Fibroblast of lung (primary cell): ENCODE results near the gene PCSK4. TPM values are rescaled to one million over a fixed set of nuclear protein-coding genes. Genes with fewer than 3 reads are reported as not detected.

ENCODE experiments used
- DNase-seq, 2 donors: peaks; one replicate each; pipeline versions ENCODE4 v3.0.0 to v3.0.0-alpha.2; 2010; ENCODE audit warnings: low read depth in 2 of 2
- H2AFZ ChIP-seq: 2 replicates; pipeline ENCODE4 v1.5.1; 2012; ENCODE audit warnings: low read length, control low read depth, inconsistent platforms
- H3K27ac ChIP-seq: 2 replicates; pipeline ENCODE4 v1.5.1; 2011; ENCODE audit warnings: low read length, control low read depth; ENCODE audit not compliant: insufficient read depth
- H3K27me3 ChIP-seq: 2 replicates; pipeline ENCODE4 v1.5.1; 2011; ENCODE audit warnings: mild to moderate bottlenecking, low read length; ENCODE audit not compliant: control insufficient read depth, insufficient read depth
- H3K36me3 ChIP-seq: 2 replicates; pipeline ENCODE4 v1.5.1; 2011; ENCODE audit warnings: low read length; ENCODE audit not compliant: control insufficient read depth, insufficient read depth
- H3K4me1 ChIP-seq: 2 replicates; pipeline ENCODE4 v1.5.1; 2011; ENCODE audit warnings: low read length; ENCODE audit not compliant: control insufficient read depth, insufficient read depth; ENCODE audit errors: extremely low read depth
- H3K4me2 ChIP-seq: 2 replicates; pipeline ENCODE4 v1.5.1; 2011; ENCODE audit warnings: low read length, control low read depth; ENCODE audit not compliant: insufficient read depth; ENCODE audit errors: extremely low read depth
- H3K4me3 ChIP-seq, 4 experiments: fragments of 200-600 bp in 1 of 4; sonication (generic) in 1 of 4; replicated peaks in 1 of 4; 2 replicates each; pipeline ENCODE4 v1.5.1; 2011 to 2016; ENCODE audit warnings: low read length in 4 of 4, low read depth in 3 of 4, mild to moderate bottlenecking in 3 of 4, control low read depth in 2 of 4, inconsistent platforms in 1 of 4, mixed read lengths in 1 of 4; ENCODE audit not compliant: insufficient read depth in 1 of 4; ENCODE audit errors: control extremely low read depth in 1 of 4
- H3K79me2 ChIP-seq: 2 replicates; pipeline ENCODE4 v1.5.1; 2012; ENCODE audit warnings: mild to moderate bottlenecking, low read length, inconsistent platforms; ENCODE audit not compliant: control insufficient read depth, insufficient read depth
- H3K9ac ChIP-seq: 2 replicates; pipeline ENCODE4 v1.5.1; 2011; ENCODE audit warnings: mild to moderate bottlenecking, low read length, control low read depth; ENCODE audit not compliant: insufficient read depth
- H3K9me3 ChIP-seq: 2 replicates; pipeline ENCODE4 v1.5.1; 2012; ENCODE audit warnings: low read depth, low read length; ENCODE audit not compliant: control insufficient read depth, insufficient read depth
- H4K20me1 ChIP-seq: 2 replicates; pipeline ENCODE4 v1.5.1; 2011; ENCODE audit warnings: low read length; ENCODE audit not compliant: control insufficient read depth, insufficient read depth; ENCODE audit errors: extremely low read depth
- CTCF ChIP-seq, 2 donors: IDR thresholded peaks in 1 of 2; conservative IDR thresholded peaks in 1 of 2; 1 replicate in 1 of 2; 2 replicates in 1 of 2; pipeline ENCODE4 v1.5.1; 2011 to 2012; ENCODE audit warnings: low read length in 2 of 2, control low read depth in 1 of 2, inconsistent platforms in 1 of 2, low read depth in 1 of 2, mild to moderate bottlenecking in 1 of 2
- EZH2 ChIP-seq: IDR thresholded peaks from 2 replicates; pipeline ENCODE4 v1.5.1; 2012; ENCODE audit warnings: low read length, control low read depth, mild to moderate bottlenecking; ENCODE audit errors: missing control alignments
- polyA plus RNA-seq, 2 donors: library from polyadenylated mRNA; depleted of rRNA in 1 of 2; stranded (reverse) in 1 of 2; unstranded in 1 of 2; fragments of >200 nt; gene quantifications; 2 replicates each; pipeline ENCODE4 v1.2.1, GENCODE V29; 2011 to 2012; ENCODE audit warnings: missing spikeins in 1 of 2
- total RNA-seq: library from RNA; depleted of rRNA; stranded (reverse); fragments of >200 nt; gene quantifications from 2 replicates; pipeline ENCODE4 v1.2.1, GENCODE V29; 2014

PCSK4 gene
- total and polyA plus RNA-seq, 2 donors (not counting 1 experiment from before 2014, with no cell fraction given), result 0.28 to 3.5 TPM

DNA sequence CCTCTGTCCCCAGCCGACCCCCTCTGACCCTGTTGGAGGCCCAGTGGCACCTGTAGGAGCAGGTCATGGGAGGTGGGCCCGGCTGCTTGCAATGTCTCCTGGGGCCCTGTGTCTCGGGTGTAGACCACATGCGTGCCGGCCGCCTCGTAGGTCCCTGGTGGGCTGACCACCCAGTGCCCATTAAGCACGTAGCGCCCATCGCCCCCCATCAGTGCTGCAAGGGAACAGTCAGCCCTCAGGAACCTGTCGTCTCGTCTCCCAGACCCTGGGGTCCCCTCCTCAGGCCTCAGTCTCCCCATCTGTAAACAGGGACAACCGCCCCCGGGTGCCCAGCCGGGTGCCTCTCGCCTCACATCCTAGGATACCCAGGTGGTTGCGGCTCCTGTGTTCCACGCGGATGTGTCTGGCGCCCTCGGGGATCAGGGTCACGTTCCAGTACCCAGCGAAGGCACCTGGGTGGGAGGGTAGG lies 17.1 kb upstream of the PCSK4 start:
- Histone ChIP-seq H3K36me3 (no peaks in the 10 kb centered on the region), H3K79me2 (no peaks in the 10 kb centered on the region), H2AFZ (no peak overlapping the region), H3K4me1 (peaks cover 2% of the 10 kb centered on the region), H3K4me3 (peak overlapping the region in 2 of 4 experiments; percentile 15 to 30), H3K9me3 (no peaks in the 10 kb centered on the region), H3K9ac (no peak overlapping the region), H3K27ac (peak overlapping the region; percentile 82), H3K27me3 (peaks cover 9% of the 10 kb centered on the region), H4K20me1 (no peaks in the 10 kb centered on the region), H3K4me2 (no peak overlapping the region)
- no peak for DNase-seq
- TF ChIP-seq EZH2 (no peak), CTCF (conservative IDR thresholded peaks at IDR 0.05 in 1 of 2, IDR thresholded peaks at IDR 0.05 in 1 of 2; ENCODE audit: low read depth in 1 of 2, low read length in 2 of 2) (no peak)

DNA sequence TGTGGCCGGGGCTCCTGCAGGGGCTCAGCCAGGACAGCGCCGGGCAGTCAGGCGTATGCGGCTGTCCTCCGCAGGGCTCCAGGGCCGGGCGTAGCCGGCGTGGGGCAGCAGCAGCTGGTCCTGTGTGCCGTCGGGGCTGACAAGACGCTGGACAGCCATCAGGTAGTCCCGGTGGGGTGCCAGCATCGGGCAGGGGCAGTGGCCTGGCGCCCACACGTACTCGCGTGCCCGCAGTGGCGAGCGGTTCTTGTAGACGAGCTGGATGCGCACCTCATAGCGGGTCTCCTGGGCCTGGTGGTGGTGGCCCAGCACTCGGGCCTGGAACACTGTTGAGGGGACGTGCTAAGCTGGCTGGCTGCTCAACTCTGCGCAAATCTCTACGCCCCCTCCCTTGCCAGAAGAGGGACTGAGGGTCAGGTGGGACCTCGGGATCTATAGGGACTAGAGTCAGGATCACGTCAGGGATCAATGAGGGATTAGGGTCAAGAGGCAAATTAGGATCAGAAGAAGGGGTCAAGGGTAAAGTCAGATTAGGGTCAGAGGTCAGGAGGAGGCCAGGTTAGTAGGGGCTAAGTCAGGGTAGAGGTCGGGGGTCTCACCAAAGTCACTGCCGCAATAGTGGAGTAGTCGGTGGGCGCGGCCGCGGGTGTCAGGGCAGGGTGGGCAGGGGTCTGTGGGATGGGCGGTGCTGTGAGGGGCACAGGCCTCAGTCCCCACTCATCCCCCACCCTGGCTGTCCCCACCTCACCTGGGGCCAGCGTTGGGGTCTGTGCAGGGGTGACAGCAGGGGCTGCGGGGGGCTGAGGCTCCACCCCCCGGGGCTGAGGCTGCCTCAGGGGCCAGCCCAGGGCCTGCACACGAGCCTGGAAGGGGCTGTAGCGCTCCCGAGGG lies 16.1 kb upstream of the PCSK4 start:
- no peak for DNase-seq
- no peak overlapping the region for H3K4me2 ChIP-seq
- H3K4me1 ChIP-seq, result peaks cover 2% of the 10 kb centered on the region
- H2AFZ ChIP-seq, result no peak overlapping the region
- no peaks in the 10 kb centered on the region for H3K36me3 ChIP-seq
- no peak overlapping the region for H3K9ac ChIP-seq
- H3K4me3 ChIP-seq, result no peak overlapping the region
- TF ChIP-seq EZH2 (no peak), CTCF (conservative IDR thresholded peaks at IDR 0.05 in 1 of 2, IDR thresholded peaks at IDR 0.05 in 1 of 2; ENCODE audit: low read depth in 1 of 2, low read length in 2 of 2) (no peak)
- H3K79me2 ChIP-seq, result no peaks in the 10 kb centered on the region
- H3K9me3 ChIP-seq, result no peaks in the 10 kb centered on the region
- H3K27ac ChIP-seq, result no peak overlapping the region
- peaks cover 9% of the 10 kb centered on the region for H3K27me3 ChIP-seq
- no peaks in the 10 kb centered on the region for H4K20me1 ChIP-seq

DNA sequence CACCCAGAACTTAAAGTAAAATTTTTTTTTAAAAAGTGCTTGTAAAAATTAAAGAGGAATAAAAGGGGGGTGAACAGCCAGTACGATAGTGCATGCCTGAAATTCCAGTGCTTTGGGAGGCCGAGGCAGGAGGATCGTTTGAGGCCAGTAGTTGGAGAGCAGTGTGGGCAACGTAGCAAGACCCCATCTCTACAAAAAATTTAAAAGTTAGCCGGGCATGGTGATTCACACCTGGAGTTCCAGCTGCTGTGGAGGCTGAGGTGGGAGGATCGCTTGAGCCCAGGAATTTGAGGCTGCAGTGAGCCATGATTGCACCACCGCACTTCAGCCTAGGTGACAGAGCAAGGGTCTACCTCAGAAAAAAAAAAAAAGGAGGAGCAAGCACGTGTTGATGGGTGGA lies 14.9 kb upstream of the PCSK4 start:
- DNase-seq, result no peak
- H3K27ac ChIP-seq, result no peak overlapping the region
- no peak overlapping the region for H3K4me3 ChIP-seq
- H3K9me3 ChIP-seq, result no peaks in the 10 kb centered on the region
- no peak overlapping the region for H3K9ac ChIP-seq
- H3K4me1 ChIP-seq, result peaks cover 2% of the 10 kb centered on the region
- no peak overlapping the region for H2AFZ ChIP-seq
- H3K79me2 ChIP-seq, result no peaks in the 10 kb centered on the region
- no peaks in the 10 kb centered on the region for H3K36me3 ChIP-seq
- TF ChIP-seq CTCF (conservative IDR thresholded peaks at IDR 0.05 in 1 of 2, IDR thresholded peaks at IDR 0.05 in 1 of 2; ENCODE audit: low read depth in 1 of 2, low read length in 2 of 2) (no peak), EZH2 (no peak)
- H3K27me3 ChIP-seq, result peaks cover 9% of the 10 kb centered on the region
- H4K20me1 ChIP-seq, result no peaks in the 10 kb centered on the region
- no peak overlapping the region for H3K4me2 ChIP-seq
